Measurements from ENCODE around the gene FCF1.
"Not testable (repeated sequence)": the region's sequence is repeated elsewhere in the genome, so short reads cannot be mapped to it uniquely, and the experiment has no call there.

FCF1 gene

DNA sequence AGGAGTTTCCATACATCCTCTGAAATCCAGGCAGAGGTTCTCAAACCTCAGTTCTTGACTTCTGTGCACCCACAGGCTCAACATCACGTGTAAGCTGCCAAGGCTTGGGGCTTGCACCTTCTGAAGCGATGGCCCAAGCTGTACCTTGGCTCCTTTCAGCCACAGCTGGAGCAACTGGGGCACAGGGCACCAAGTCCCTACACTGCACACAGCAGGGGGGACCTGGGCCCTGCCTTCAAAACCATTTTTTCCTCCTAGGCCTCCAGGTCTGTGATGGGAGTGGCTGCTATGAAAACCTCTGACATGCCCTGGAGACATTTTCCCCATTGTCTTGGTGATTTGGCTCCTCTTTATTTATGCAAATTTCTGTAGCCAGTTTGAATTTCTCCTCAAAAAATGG is 10.7 kb upstream of the FCF1 start:
- no peak for DNase-seq (ENCODE audit: low read depth)

DNA sequence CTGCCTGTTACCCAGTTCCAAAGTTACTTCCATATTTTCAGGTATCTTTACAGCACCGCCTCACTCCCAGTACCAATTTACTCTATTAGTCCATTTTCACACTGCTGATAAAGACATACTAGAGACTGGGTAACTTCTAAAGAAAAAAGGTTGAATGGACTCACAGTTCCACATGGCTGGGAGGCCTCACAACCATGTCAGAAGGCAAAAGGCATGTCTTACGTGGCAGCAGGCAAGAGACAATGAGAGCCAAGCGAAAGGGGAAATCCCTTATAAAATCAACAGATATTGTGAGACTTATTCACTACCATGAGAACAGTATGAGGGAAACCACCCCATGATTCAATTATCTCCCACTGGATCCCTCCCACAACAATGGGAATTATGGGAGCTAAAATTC is 9.9 kb upstream of the FCF1 start:
- no peak for DNase-seq (ENCODE audit: low read depth)

DNA sequence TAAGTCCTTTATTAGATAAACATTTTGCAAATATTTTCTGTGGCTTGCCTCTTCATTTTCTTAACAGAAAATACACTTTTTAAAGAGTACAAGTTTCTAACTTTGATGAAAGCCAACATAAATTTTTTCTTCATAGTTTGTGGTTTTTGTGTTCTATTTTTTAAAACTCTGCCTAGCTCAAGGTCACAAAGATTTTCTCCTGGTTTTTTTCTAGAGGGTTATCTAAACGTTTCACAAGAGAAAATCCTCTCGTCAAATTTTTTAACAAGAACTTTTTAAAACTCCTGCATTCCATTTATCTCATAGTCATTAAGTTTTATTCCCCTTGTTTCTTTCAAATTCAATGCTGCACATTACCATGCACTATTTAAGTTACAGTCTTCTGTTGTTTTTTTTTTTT is 8.3 kb upstream of the FCF1 start:
- no peak for DNase-seq (ENCODE audit: low read depth)

DNA sequence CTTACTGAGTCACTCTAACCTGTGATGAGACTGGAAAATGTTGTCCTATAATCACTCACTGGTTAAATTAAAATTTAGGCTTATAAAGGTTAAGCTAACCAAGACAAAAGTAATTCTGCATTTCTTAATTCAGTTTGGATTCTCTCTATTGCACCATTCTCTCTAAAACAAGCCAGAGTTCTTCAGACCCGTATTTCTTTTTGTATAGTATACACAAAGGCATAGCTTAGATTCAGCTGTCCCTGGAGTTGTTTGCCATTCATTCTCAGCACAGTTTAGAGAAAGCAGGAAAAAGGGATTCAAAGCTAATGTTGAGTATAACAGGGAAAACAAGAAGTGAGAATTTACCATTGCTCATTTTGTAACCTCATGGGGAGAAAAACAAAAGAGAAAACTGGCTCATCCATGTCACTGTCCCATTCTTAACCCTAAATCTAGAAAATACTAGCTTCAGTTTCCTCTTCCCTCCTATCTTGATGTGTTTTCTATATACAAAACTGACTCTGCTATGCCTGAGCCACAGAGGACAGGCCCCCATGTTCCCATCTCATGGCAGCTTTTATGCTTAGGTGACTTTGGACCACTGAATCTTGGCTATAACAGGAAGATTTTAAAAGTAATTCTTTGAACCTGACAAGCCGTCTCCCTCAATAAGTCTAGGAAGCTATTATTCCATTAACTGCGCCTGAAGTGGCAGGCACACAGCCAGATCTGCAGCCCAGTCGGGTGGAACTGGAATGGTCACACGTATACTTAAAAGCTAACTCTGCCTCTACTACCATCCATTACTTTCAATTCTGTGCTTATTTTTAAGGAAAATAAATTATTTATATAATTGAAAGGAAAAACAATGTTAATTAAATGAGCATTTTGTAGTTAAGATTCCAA is 7.1 kb upstream of the FCF1 start:
- no peak for DNase-seq (ENCODE audit: low read depth)

DNA sequence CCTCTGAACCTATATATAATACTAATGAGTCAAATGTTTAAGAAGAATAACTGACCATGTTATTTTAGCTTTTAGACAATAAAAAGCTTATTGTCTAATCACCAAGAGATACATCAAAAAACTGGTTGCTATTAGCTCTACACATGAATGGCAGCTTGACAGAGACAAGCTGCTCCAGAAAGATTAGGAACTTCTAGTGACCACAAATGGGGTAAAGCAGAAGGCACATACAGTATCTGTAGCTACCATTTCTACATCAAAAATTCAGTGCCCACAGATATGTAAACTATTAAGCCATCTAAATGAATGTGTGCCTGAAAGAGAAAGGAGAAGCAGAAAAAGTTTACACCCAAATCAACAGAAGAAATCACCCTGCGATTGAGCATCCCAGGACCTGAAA is 2.5 kb upstream of the FCF1 start:
- no peak for DNase-seq (ENCODE audit: low read depth)

DNA sequence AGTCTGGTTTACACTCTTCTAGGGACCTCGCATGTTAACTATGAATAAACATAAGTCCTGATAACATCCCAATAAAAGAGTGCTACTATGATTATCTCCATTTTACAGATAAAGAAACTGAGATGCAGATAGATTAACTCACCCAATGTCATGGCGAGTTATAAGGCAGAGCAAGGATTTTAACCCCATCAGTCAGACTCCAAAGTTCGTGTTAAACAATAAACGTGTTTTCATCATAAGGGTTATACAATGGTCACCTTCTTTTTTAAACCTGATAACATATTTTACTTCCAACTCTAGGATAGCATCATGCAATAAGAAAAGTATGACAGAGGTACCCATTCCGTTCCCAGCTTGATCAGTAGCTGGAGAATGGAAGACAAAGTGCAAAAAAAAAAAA is 1.3 kb upstream of the FCF1 start:
- DNase-seq (ENCODE audit: low read depth) = no peak

DNA sequence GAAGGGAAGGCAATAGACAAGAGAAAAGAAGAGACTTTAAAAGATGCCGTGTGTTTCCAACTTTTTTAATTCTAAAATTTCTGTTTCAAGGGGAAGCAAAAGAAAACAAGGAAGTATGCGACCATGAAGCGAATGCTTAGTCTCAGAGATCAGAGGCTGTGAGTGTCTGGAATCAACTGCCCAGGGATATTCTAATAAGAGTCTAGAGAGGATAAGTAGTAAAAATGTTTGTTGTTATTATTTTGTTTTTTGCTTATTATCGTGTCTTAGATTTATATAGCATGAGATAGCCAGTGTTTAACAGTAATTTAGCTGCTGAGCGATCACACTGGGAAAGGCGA is 421 bp downstream of the FCF1 start:
- no peak for DNase-seq (ENCODE audit: low read depth)

DNA sequence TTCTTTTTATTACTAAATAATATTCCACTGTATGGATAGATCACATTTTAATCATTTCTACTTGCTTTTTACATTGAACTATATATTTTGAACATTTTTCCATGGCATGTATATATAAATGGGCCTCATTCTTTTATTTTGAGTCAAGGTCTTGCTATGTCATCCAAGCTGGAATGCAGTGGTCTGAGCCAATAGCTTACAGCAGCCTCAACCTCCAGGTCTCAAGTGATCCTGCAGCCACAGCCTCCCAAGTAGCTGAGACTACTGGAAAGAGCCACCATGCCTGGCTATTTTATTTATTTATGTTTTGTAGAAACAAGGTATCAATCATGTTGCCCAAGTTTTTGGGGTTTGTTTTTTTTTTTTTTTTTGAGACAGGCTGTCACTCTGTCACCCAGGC is 7.6 kb downstream of the FCF1 start:
- no peak for DNase-seq (ENCODE audit: low read depth)

DNA sequence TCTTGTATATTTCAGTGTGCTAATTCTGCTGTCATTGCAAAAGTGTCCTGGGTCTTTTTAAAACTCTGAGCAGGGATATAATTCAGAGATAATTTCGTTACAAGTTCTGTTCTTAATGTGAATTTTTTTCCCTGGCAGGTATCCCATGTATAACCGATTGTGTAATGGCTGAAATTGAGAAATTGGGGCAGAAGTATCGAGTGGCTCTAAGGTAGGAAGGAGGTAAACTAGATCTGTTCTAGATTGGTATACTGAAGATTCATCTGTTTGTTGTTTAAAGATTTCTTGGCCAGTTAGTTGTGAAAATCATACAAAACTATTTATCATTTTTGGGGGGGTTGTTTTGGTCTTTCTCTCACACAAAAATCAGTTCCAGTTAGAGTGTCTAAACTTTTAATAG is 10.2 kb downstream of the FCF1 start:
- DNase-seq (ENCODE audit: low read depth) = no peak

DNA sequence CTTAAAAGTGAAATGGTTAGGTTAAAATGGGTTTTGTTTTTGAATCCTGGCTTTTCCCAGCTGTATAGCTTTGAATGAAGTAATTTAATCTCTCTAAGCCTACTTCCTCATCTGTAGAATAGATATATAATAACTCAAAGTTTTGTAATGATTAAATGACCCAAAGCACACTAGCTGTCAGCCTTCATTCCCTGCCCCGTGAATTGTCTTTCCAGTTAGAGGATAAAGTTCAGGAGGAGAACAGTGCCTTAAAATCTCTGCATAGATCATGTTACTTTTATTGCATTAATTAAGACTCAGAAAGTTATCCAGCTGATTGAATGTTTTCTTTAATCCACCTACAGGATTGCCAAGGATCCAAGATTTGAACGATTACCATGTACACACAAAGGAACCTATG is 19.4 kb downstream of the FCF1 start:
- no peak for DNase-seq (ENCODE audit: low read depth)

DNA sequence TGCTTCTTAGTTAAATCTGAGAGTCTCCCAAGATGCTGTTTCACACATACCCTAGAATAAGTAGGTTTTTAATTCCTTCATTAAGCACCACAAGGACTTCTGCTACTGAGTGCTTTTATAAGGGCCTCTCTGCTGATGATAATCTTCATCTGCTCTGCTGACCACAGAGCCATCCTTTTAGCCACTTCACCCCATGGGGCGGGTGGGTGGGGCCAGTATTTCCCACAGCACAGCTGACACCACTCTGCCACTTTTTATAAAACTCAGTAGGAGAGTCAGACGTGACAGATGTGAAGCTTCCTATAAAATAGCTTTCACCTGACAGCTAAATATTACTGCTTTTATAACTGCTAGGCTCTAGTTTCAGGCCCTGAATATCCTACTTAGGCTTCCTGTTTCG is 20.3 kb downstream of the FCF1 start:
- no peak for DNase-seq (ENCODE audit: low read depth)

DNA sequence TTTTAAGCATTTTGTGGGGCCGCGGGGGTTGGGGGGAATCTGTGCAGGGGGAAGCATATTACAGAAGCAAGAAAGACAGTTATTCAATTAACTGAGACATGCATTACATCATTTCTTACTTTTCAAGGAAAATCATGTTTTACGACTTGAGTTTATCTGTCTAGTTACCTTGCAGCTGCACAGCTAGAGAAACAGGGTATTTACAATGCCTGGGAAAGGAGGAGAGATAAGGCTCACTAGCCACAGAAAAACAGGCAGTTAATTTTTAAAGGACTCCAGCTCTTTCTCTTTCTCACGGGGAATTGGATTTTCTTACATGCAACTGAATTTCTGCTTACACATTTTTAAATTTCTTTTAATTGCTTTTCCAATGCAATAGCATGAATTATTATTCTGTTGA is 22.2 kb downstream of the FCF1 start:
- no peak for DNase-seq (ENCODE audit: low read depth)

DNA sequence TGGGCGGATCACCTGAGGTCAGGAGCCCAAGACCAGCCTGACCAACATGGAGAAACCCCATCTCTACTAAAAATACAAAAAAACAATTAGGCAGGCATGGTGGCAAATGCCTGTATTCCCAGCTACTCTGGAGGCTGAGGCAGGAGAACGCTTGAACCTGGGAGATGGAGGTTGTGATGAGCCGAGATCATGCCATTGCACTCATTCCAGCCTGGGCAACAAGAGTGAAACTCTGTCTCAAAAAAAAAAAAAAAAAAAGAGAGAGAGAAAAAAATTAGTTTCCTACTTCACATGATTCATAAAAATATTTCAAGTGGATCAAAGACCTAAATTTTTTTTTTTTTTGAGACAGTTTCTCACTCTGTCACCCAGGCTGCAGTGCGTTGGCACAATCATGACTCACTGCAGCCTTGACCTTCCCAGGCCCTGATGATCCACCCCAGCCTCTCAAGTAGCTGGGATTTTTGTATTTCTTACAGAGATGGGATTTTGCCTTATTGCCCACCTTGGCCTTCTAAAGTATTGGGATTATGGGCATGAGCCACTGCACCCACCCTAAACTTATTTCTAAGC is 24.9 kb downstream of the FCF1 start:
- DNase-seq (ENCODE audit: low read depth) = peak; percentile 69

DNA sequence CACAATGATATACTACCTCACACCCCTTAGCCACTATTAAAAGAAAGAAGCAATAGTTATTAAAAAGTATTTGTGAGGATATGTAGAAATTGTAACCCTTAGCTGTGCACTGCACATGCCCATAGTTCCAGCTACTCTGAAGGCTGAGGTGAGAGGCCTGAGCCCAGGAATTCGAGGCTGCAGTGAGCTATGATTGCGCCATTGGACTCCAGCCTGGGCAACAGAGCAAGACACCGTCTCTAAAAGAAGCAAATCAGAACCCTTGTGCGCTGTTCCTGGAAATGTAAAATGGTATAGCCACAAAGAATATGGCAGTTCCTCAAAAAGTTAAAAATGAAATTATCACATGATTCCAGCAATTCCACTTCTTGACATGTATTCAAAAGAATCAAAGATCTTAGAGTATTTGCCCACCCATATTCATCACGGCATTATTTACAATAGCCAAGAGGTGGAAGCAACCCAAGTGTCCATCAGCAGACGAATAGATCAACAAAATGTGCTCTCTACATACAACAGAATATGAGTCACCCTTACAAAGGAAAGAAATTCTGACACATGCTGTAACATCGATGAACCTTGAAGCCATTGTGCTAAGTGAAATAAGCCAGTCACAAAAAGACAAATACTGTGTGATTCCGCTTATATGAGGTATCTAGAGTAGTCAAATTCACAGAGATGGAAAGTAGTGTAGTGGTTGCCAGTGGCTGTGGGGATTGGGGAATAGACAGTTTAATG is 26.5 kb downstream of the FCF1 start:
- no peak for DNase-seq (ENCODE audit: low read depth)

DNA sequence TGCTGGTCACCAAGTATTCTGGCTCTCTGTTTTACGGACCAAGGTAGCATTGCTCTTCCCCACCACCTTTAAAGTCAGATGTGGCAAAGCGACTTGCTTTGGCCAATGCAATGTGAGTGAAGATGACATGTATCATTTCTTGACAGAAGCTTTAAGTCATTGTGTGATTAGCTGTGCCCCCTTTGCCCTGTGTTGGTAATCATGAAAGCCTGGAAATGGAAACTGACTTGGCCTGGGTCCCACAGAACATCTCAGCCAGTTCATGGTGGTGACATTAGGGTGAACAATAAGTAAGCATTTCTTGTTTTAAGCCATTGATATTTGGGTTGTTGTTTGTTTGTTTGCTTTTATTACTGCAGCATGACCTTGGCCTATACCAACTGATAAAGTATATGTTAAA is 34.3 kb downstream of the FCF1 start:
- DNase-seq (ENCODE audit: low read depth) = no peak

DNA sequence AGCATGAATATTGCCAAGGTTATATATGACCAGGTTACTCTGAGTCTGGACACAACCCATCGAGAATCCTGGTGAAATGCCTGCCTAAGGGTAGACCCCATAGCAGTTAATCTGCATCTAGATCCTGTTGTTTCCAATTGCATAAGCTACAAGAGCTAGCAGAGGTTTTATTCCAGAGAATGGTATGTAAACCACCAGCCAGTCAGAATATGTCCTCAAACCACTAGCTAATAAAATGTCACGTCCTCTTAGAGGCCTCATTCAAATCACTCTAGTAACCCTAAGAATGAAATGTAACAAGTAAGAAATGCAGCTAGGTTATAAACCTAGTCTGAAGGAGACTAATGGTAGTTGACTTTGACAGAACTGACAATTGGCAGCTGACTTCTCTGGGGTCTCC is 41.2 kb downstream of the FCF1 start:
- DNase-seq (ENCODE audit: low read depth) = no peak

DNA sequence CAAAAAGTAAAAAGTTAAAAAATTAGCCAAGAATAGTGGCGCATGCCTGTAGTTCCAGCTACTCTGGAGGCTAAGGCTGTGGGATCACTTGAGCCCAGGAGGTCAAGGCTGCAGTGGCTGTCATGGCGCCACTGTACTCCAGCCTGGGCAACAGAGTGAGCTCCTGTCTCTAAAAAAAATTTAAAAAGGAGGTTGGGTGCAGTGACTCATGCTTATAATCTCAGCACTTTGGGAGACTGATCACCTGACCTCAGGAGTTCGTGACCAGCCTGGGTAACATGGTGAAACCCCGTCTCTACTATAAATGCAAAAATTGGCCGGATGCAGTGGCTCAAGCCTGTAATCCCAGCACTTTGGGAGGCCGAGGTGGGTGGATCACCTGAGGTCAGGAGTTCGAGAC is 42.0 kb downstream of the FCF1 start:
- no peak for DNase-seq (ENCODE audit: low read depth)

DNA sequence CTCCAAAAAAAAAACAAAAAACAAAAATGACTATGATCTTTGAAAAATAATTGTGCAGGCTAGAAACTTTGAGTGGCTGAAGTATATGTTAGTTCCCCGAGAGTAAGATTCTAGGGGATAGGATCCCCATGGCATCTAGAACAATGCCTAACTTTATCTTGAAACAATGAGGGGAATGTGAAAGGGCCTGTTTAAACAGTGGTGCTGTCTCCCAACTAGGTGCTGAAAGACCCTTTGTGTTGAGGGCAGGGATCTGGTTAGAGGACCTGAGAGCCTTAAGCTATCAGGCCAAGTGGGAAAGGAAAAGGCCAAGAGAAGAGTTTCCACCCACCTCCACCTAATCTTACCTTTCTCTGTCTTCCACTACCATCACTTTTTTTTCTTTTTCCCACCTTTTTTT is 43.4 kb downstream of the FCF1 start:
- DNase-seq (ENCODE audit: low read depth) = no peak

DNA sequence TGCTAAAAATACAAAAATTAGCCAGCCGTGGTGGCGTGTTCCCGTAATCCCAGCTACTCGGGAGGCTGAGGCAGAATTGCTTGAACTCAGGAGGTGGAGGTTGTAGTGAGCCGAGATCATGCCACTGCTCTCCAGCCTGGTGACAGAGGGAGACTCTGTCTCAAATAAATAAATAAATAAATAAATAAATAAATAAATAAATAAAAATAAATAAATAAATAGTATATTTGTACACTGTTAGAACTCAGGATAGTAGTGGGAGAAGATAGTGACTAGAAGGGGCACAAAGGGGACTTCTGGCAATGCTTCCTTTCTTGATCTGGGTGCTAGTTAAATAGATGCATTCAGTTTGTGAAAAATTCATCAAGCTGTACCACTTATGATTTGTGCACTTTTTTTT is 45.6 kb downstream of the FCF1 start:
- DNase-seq (ENCODE audit: low read depth) = not testable (repeated sequence)

DNA sequence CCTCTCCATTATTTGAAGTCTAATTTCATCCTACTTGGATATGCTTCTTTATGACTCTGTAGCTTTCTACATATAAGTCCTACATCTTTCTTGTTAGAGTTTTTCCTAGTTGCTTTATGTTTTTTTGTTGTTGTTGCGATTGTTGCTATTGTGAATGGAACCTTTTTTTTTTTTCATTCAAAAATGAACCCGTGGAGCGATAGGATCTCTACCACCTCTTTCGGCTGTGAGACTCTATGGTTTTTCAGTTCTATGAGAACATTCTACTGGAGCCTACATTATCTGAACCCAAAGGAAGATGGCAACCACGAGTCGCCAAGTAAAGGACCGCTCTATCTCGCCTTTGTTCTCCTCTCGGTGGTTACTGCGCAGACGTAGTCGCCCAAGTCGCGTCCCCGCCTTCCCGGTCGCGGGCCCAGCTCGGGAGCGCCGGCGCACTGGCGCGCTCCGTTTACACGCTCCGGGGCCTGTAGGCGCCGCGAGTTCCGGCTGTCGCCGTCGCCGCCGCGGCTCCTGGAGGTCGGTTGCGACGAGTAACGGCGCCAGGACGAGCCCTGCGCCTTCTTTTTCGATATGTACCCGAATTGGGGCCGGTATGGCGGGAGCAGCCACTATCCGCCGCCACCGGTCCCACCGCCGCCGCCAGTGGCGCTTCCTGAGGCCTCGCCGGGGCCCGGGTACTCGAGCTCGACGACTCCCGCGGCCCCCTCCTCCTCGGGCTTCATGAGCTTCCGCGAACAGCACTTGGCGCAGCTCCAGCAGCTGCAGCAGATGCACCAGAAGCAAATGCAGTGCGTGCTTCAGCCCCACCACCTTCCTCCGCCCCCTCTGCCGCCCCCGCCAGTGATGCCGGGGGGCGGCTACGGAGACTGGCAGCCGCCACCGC is 50.2 kb downstream of the FCF1 start, which contains the start of gene YLPM1:
YLPM1 (plus strand) TSS at position 400 of the 886 bp plus-strand sequence; CDS start at position 574, 174 bp downstream.
- peak; percentile 86 for DNase-seq (ENCODE audit: low read depth)

DNA sequence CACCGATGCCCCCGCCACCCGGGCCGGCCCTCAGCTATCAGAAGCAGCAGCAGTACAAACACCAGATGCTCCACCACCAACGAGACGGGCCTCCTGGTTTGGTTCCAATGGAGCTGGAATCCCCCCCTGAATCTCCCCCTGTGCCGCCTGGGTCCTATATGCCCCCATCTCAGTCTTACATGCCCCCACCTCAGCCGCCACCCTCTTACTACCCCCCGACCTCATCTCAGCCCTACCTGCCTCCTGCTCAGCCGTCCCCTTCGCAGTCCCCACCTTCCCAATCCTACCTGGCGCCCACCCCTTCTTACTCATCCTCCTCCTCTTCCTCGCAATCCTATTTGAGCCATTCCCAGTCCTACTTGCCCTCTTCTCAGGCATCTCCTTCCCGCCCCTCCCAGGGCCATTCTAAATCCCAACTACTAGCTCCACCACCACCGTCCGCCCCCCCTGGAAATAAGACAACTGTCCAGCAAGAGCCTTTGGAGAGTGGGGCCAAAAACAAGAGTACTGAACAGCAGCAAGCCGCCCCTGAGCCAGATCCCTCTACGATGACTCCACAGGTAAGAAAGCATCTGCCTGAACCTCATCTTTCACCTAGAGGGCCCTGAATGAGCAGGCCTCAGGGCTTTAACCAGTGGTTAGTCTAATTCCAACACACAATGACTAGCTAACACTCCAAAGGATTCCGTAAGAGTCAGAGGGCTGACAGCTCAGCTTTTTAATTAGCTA is 51.0 kb downstream of the FCF1 start:
- DNase-seq (ENCODE audit: low read depth) = no peak

DNA sequence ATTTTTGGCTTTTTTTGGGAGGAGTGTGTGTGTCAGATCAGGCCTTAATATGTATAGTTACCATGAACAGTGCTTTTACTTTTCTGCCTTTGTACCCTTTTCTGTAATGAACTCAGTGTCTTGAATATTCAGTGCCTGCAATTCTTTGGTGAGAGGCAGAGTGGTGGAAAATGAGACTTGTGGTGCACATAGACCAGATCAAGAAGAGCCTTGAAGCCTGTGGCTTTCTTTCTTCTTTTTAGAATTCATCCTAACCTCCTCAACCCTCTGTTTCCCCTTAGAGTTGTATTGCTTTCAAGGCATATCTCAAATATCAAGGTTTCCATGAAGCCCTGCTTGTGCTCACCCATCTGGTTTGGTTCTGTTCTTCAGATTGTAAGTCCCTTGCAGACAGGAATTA is 52.8 kb downstream of the FCF1 start:
- DNase-seq (ENCODE audit: low read depth) = no peak

Data from HS-5 (cell line).